ENCODE data around the gene SPATA46. TPM values are rescaled to one million over a fixed set of nuclear protein-coding genes. Genes with fewer than 3 reads are reported as not detected.

SPATA46 gene
- total and polyA plus RNA-seq, 8 donors: not detected

DNA sequence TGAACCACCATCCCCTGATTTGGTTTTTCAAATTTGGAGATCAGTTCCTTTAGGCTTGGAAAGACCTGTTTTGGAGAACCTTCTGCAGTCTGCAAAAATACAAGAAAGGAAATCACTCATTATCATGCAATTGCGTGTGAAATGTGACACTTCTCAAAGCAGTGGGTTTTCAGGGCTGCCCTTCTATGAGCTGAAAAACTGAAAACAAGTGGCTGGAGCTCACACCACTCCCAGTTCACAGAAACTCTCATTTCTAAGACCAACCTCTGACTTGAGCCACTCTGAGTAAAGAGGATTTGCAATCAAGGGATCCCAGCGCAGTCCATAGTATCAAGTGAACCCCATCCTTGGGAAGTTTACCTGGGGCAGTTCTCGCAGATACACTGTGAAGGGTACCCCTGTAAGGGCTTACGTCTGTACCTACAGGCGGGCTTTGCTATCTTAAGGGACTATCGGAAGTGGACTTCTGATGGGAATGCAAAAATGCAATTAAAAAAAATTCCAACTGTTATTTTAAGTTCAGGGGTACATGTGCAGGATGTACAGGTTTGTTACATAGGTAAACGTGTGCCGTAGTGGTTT lies 22.4 kb upstream of the SPATA46 start:
- intact Hi-C loops (cut with DNase I; ENCODE audit: low total_unique reads): no loop called here
- H3K27ac ChIP-seq: no peak overlapping the region
- no peak overlapping the region for H3K4me3 ChIP-seq
- WGBS, 5 donors: 81 to 84% (median 83%) methylated on average over 8 of the region's 8 CpGs
- peaks cover 0 to 37% (median 5%) of the 10 kb centered on the region in 3 donors for H3K27me3 ChIP-seq
- no peaks in the 10 kb centered on the region for H3K36me3 ChIP-seq
- no peaks in the 10 kb centered on the region for H3K9me3 ChIP-seq
- DNase-seq: no peak
- no peak for TF ChIP-seq POLR2A (IDR thresholded peaks at IDR 0.05)
- no peak for TF ChIP-seq CTCF (IDR thresholded peaks at IDR 0.05)
- no peak for TF ChIP-seq POLR2AphosphoS5 (IDR thresholded peaks at IDR 0.05)
- no peak for TF ChIP-seq EP300 (IDR thresholded peaks at IDR 0.05)
- H3K4me1 ChIP-seq: no peaks in the 10 kb centered on the region

DNA sequence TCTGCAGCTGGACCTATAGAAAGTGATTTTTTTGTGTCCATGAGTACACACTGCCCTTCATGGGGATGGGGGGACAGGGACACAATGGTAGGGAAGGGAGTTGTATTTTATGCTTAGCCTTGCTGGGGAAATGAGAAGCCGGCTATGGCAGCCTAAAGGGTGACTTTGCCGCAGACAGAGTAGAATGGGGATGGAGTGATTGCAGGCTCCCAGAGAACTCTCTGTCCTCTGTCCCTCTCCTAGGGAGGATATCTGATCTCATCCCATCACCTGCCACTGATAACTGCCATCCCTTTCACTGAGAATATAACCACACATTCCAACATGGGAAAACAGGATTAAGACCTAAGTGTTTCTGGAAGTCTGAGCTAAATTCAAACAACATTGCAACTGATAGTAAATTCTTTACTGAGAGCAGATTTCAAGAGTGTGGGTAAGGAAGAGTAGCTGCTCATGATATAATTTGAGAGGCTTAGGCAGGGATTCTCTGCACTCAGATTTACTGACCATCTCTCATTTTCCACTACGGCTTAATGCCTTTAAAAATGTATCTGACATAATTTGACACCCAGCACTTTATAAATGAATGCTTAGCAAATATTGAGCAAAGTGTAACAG lies 21.4 kb upstream of the SPATA46 start:
- no peaks in the 10 kb centered on the region for H3K4me1 ChIP-seq
- no peak for DNase-seq
- no peak for TF ChIP-seq POLR2A (IDR thresholded peaks at IDR 0.05)
- no peak for TF ChIP-seq POLR2AphosphoS5 (IDR thresholded peaks at IDR 0.05)
- H3K27me3 ChIP-seq: peaks cover 0 to 37% (median 5%) of the 10 kb centered on the region in 3 donors
- intact Hi-C loops (cut with DNase I; ENCODE audit: low total_unique reads): no loop called here
- no peaks in the 10 kb centered on the region for H3K9me3 ChIP-seq
- H3K4me3 ChIP-seq: no peak overlapping the region
- no peaks in the 10 kb centered on the region for H3K36me3 ChIP-seq
- H3K27ac ChIP-seq: no peak overlapping the region
- 53 to 68% (median 59%) methylated on average over 3 of the region's 3 CpGs for WGBS, 5 donors

DNA sequence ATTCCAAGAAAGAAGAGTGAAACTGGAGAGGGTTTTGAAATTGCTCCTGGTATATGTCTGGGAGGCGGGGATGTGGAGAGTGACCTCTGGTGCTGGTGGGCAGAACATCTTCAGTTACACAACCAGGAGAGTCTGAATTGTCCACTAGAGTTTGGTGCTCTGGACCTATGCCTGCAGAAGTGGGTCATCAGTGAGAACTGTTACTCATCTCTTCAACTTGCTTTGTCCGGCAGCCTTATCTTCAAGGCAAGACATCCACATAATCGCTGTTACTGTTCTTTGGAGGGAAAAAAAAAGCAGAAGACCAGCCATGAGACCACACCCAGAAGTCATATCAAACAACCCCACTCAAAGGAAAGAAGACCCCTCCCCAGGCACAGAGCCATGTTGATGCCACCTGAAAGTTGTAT lies 20.4 kb upstream of the SPATA46 start:
- Histone ChIP-seq H3K36me3 (no peaks in the 10 kb centered on the region), H3K4me3 (no peak overlapping the region), H3K9me3 (no peaks in the 10 kb centered on the region), H3K27me3 (peaks cover 0 to 37% (median 5%) of the 10 kb centered on the region in 3 donors), H3K27ac (no peak overlapping the region), H3K4me1 (peaks cover 0 to under 1% (median under 1%) of the 10 kb centered on the region in 4 donors)
- no peak for DNase-seq
- WGBS, 5 donors: 74 to 89% (median 82%) methylated on average over 3 of the region's 3 CpGs
- intact Hi-C loops (cut with DNase I; ENCODE audit: low total_unique reads): no loop called here
- TF ChIP-seq EP300 (IDR thresholded peaks at IDR 0.05) (no peak), POLR2A (IDR thresholded peaks at IDR 0.05) (no peak), POLR2AphosphoS5 (IDR thresholded peaks at IDR 0.05) (no peak), CTCF (IDR thresholded peaks at IDR 0.05) (no peak)

DNA sequence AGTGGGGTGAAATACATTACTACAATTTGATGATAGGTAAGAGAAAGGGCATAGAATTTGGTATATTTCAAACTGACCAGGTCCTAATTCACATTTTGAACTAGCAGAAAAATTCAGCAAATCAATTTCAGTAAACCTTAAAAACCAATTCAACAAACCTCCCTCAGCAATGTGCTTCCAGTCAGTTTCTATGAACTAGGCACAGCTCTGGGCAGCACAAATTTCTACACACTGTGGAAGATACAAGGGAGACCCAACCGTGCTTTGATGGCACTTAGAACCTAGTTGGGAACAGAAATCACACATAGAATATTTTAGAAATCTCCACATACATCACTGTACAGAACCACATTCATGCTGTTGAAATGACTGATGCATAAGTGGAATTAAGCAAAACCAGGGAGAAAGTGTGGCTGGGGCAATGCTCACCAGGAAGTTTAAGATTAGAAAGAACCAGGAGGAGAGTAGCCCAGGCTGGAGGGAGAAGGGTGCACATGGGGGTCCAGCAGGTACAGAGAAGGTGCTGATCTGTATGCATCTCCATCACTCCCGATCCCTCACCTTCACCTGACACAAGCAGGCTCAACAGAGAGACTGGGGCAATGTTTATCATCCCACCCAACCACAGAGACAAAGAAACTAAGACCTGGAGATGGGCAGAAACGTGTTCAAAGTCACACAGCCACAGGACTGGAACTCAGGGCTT lies 19.7 kb upstream of the SPATA46 start:
- WGBS, 5 donors: 64 to 85% (median 80%) methylated on average over 3 of the region's 3 CpGs
- no peak for DNase-seq
- peaks cover 0 to 37% (median 5%) of the 10 kb centered on the region in 3 donors for H3K27me3 ChIP-seq
- TF ChIP-seq EP300 (IDR thresholded peaks at IDR 0.05): no peak
- no peak for TF ChIP-seq POLR2A (IDR thresholded peaks at IDR 0.05)
- TF ChIP-seq POLR2AphosphoS5 (IDR thresholded peaks at IDR 0.05): no peak
- no peak for TF ChIP-seq CTCF (IDR thresholded peaks at IDR 0.05)
- intact Hi-C loops (cut with DNase I; ENCODE audit: low total_unique reads): no loop called here
- peaks cover 0 to 7% (median 3%) of the 10 kb centered on the region in 4 donors for H3K4me1 ChIP-seq
- H3K4me3 ChIP-seq: no peak overlapping the region
- H3K27ac ChIP-seq: no peak overlapping the region
- no peaks in the 10 kb centered on the region for H3K9me3 ChIP-seq
- H3K36me3 ChIP-seq: no peaks in the 10 kb centered on the region

All from stomach (tissue), 9 donors.